Ishikawa (cell line): ENCODE results near the gene MIR17HG.

Source experiments
- EP300 ChIP-seq: IDR thresholded peaks from 2 replicates; pipeline ENCODE4 v1.6.1; 2012; ENCODE audit warnings: borderline replicate concordance
- MAX ChIP-seq: IDR thresholded peaks from 2 replicates; pipeline ENCODE4 v1.6.1; 2012
- RAD21 ChIP-seq: IDR thresholded peaks from 2 replicates; pipeline ENCODE4 v1.6.1; 2012; ENCODE audit warnings: low read depth
- REST ChIP-seq: IDR thresholded peaks from 2 replicates; pipeline ENCODE4 v1.6.1; 2012; ENCODE audit warnings: low read depth, mild to moderate bottlenecking
- TAF1 ChIP-seq: IDR thresholded peaks from 2 replicates; pipeline ENCODE4 v1.6.1; 2012; ENCODE audit warnings: low read depth, mild to moderate bottlenecking
- ZBTB7A ChIP-seq: IDR thresholded peaks from 2 replicates; pipeline ENCODE4 v1.6.1; 2012; ENCODE audit warnings: low read depth

GRCh38 chr13:91308299-91308698 lies 39.2 kb upstream of the MIR17HG start:
- no peak for TF ChIP-seq ZBTB7A
- no peak for TF ChIP-seq EP300
- no peak for TF ChIP-seq MAX
- no peak for TF ChIP-seq TAF1
- TF ChIP-seq REST: no peak
- 0 out of 2 replicates have a peak, but pooled peaks have one; percentile 11 for TF ChIP-seq RAD21
